NCI-H1436 treated with DMSO at 0.1 percent for 48 hours (cell line): ENCODE results near the gene ANGPTL3.
"Not testable (repeated sequence)": the region's sequence is repeated elsewhere in the genome, so short reads cannot be mapped to it uniquely, and the experiment has no call there.

Experiments
- DNase-seq: peaks from one replicate; lab custom pipeline; 2025; lab: John Stamatoyannopoulos, UW

The ANGPTL3 gene

GRCh38 chr1:62597281-62597680 lies at the start of gene ANGPTL3:
Gene ANGPTL3, plus strand, starts transcription at chr1:62597520. Its CDS starts 47 bp downstream, at chr1:62597567.
- DNase-seq: no peak

GRCh38 chr1:62561306-62561705 lies 36.0 kb upstream of the ANGPTL3 start:
- no peak for DNase-seq

GRCh38 chr1:62567182-62567581 lies 30.1 kb upstream of the ANGPTL3 start:
- not testable (repeated sequence) for DNase-seq

GRCh38 chr1:62567926-62568325 lies 29.4 kb upstream of the ANGPTL3 start:
- DNase-seq: not testable (repeated sequence)

- not testable (repeated sequence) for DNase-seq
These were observed 25.8 kb upstream of the ANGPTL3 start for GRCh38 chr1:62571517-62571916.

GRCh38 chr1:62572476-62572875 lies 24.8 kb upstream of the ANGPTL3 start:
- DNase-seq: no peak

GRCh38 chr1:62573675-62574074 lies 23.6 kb upstream of the ANGPTL3 start:
- no peak for DNase-seq

GRCh38 chr1:62585469-62586155 lies 11.7 kb upstream of the ANGPTL3 start:
- DNase-seq: no peak

GRCh38 chr1:62588000-62588399 lies 9.3 kb upstream of the ANGPTL3 start:
- DNase-seq: no peak

- DNase-seq: no peak
These were observed 8.0 kb upstream of the ANGPTL3 start for GRCh38 chr1:62589321-62589720.

GRCh38 chr1:62590255-62590969 lies 6.9 kb upstream of the ANGPTL3 start:
- no peak for DNase-seq

- DNase-seq: no peak
These were observed 6.4 kb upstream of the ANGPTL3 start for GRCh38 chr1:62590970-62591368.

GRCh38 chr1:62593825-62594394 lies 3.4 kb upstream of the ANGPTL3 start:
- DNase-seq: no peak

GRCh38 chr1:62595647-62596046 lies 1.7 kb upstream of the ANGPTL3 start:
- DNase-seq: no peak

GRCh38 chr1:62599044-62599443 lies 1.7 kb downstream of the ANGPTL3 start:
- no peak for DNase-seq

- no peak for DNase-seq
These were observed 4.1 kb downstream of the ANGPTL3 start for GRCh38 chr1:62601457-62601856.

- no peak for DNase-seq
These were observed 11.6 kb downstream of the ANGPTL3 start for GRCh38 chr1:62608905-62609304.

GRCh38 chr1:62610588-62610987 lies 13.3 kb downstream of the ANGPTL3 start:
- DNase-seq: not testable (repeated sequence)

- no peak for DNase-seq
These were observed 15.4 kb downstream of the ANGPTL3 start for GRCh38 chr1:62612770-62613169.

- no peak for DNase-seq
These were observed 16.0 kb downstream of the ANGPTL3 start for GRCh38 chr1:62613325-62613727.

GRCh38 chr1:62613890-62614289 lies 16.6 kb downstream of the ANGPTL3 start:
- no peak for DNase-seq

- no peak for DNase-seq
These were observed 24.6 kb downstream of the ANGPTL3 start for GRCh38 chr1:62621907-62622306.

- no peak for DNase-seq
These were observed 28.1 kb downstream of the ANGPTL3 start for GRCh38 chr1:62625415-62625814.
